ENCODE results near the gene MAP3K13.

The MAP3K13 gene

GRCh38 chr3:185517387-185518130 is 154.6 kb downstream of the MAP3K13 start:
- TF ChIP-seq SIN3A (IDR thresholded peaks at IDR 0.05; ENCODE audit: borderline replicate concordance, insufficient read depth, low read length) (no peak), POLR2AphosphoS5 (IDR thresholded peaks at IDR 0.05; ENCODE audit: low read depth, low read length) (no peak), TAF1 (IDR thresholded peaks at IDR 0.05; ENCODE audit: borderline replicate concordance, insufficient read depth, low read length) (no peak), FOXP2 (optimal IDR thresholded peaks at IDR 0.05; ENCODE audit: borderline replicate concordance, extremely low read depth, extremely low read length, insufficient read depth) (no peak)
- TF ChIP-seq, protein P1, sequence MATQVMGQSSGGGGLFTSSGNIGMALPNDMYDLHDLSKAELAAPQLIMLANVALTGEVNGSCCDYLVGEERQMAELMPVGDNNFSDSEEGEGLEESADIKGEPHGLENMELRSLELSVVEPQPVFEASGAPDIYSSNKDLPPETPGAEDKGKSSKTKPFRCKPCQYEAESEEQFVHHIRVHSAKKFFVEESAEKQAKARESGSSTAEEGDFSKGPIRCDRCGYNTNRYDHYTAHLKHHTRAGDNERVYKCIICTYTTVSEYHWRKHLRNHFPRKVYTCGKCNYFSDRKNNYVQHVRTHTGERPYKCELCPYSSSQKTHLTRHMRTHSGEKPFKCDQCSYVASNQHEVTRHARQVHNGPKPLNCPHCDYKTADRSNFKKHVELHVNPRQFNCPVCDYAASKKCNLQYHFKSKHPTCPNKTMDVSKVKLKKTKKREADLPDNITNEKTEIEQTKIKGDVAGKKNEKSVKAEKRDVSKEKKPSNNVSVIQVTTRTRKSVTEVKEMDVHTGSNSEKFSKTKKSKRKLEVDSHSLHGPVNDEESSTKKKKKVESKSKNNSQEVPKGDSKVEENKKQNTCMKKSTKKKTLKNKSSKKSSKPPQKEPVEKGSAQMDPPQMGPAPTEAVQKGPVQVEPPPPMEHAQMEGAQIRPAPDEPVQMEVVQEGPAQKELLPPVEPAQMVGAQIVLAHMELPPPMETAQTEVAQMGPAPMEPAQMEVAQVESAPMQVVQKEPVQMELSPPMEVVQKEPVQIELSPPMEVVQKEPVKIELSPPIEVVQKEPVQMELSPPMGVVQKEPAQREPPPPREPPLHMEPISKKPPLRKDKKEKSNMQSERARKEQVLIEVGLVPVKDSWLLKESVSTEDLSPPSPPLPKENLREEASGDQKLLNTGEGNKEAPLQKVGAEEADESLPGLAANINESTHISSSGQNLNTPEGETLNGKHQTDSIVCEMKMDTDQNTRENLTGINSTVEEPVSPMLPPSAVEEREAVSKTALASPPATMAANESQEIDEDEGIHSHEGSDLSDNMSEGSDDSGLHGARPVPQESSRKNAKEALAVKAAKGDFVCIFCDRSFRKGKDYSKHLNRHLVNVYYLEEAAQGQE (IDR thresholded peaks at IDR 0.05; ENCODE audit: insufficient read depth in 1 of 2, low read depth in 2 of 2, low read length in 2 of 2), result no peak

DNA sequence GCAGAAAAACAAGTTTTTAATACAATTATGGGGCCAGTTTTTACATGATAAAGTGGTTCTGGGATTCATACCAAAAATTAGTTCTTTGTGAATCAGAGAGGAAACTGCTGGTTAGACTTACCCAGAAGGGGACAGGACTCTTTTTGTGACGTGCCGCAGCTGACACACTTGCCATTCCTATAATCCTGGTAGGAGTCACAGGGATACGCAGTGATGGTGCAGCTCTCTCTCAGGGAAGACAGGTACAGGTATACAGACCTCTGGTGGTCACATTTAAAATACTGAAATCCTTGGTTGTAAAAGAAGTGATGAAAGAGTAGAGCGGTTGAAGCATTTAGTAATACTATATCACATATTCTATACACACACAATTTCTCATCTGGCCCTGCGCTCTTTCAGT is 156.1 kb downstream of the MAP3K13 start:
- TF ChIP-seq TAF1 (IDR thresholded peaks at IDR 0.05; ENCODE audit: borderline replicate concordance, insufficient read depth, low read length), result no peak
- TF ChIP-seq, protein P1 (IDR thresholded peaks at IDR 0.05; ENCODE audit: insufficient read depth in 1 of 2, low read depth in 2 of 2, low read length in 2 of 2), result no peak

DNA sequence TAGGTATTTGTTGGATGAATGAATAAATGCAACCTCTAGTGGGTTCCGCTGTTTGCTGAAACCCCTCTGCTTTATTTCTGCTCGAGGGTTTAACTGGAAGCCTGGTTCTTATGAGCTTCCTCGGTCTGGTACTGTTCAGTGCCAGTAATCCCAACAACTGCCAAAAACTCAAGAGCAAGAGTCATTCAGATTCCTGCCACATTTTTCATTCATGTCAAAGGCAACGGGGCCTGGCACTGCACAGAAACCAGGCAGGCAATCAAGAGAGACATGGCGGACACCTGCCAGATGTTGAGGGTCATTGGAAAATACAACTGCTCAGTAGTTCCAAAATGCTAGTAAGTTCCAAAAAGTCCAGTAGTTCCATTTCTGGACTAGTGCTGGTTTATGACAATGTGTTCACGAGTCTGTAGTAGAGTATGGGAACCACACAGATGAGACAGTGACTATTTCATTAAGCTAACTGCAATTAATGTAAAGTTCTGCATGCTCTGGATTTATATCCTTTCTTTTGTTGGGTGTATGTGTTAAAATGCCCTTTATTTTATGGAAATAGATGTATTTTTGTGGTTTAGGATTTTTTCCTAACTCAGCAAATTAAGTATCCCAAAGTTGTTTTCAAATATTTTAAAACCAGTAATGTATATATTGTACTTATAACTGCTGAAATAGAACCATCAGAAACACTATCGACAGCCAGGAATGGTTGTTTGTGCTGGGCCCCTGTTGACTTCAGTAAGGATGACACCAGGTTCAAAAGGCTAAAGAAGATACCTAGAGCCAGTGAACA is 158.6 kb downstream of the MAP3K13 start:
- TF ChIP-seq, protein P1 (IDR thresholded peaks at IDR 0.05; ENCODE audit: insufficient read depth in 1 of 2, low read depth in 2 of 2, low read length in 2 of 2), result no peak
- TF ChIP-seq SIN3A (IDR thresholded peaks at IDR 0.05; ENCODE audit: borderline replicate concordance, insufficient read depth, low read length) (no peak), POLR2AphosphoS5 (IDR thresholded peaks at IDR 0.05; ENCODE audit: low read depth, low read length) (no peak), TAF1 (IDR thresholded peaks at IDR 0.05; ENCODE audit: borderline replicate concordance, insufficient read depth, low read length) (no peak), FOXP2 (optimal IDR thresholded peaks at IDR 0.05; ENCODE audit: borderline replicate concordance, extremely low read depth, extremely low read length, insufficient read depth) (no peak)

DNA sequence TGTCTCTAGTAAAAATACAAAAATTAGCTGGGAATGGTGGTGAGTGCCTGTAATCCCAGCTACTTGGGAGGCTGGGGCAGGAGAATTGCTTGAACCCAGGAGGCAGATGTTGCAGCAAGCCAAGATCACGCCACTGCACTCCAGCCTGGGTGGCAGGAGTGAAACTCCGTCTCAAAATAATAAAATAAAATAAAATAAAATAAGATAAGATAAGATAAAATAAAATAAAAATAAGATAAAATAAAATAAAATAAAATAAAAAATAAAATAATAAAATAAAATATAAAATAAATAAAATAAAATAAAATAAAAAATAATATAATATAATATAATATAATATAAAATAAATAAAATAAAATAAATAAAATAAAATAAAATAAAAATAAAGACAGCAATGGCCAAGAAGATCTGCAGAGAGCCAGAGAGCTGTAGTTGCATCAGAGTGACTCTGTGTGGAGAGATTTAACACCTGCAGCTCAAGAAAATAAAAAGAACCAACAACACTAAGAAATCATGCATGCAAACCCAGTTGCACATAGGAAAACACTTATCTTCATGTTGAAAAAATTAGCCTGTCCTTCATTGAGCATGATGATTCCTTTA is 163.5 kb downstream of the MAP3K13 start:
- no peak for TF ChIP-seq TAF1 (IDR thresholded peaks at IDR 0.05; ENCODE audit: borderline replicate concordance, insufficient read depth, low read length)
- TF ChIP-seq, protein P1 (IDR thresholded peaks at IDR 0.05; ENCODE audit: insufficient read depth in 1 of 2, low read depth in 2 of 2, low read length in 2 of 2), result no peak
- TF ChIP-seq SIN3A (IDR thresholded peaks at IDR 0.05; ENCODE audit: borderline replicate concordance, insufficient read depth, low read length), result no peak
- TF ChIP-seq POLR2AphosphoS5 (IDR thresholded peaks at IDR 0.05; ENCODE audit: low read depth, low read length), result no peak
- no peak for TF ChIP-seq FOXP2 (optimal IDR thresholded peaks at IDR 0.05; ENCODE audit: borderline replicate concordance, extremely low read depth, extremely low read length, insufficient read depth)
